Measurements from ENCODE around the gene LCAT. TPM values are rescaled to one million over a fixed set of nuclear protein-coding genes. Genes with fewer than 3 reads are reported as not detected.

Gene LCAT
- total RNA-seq, 1 donor from 2014 or later, result 33.8 TPM

DNA sequence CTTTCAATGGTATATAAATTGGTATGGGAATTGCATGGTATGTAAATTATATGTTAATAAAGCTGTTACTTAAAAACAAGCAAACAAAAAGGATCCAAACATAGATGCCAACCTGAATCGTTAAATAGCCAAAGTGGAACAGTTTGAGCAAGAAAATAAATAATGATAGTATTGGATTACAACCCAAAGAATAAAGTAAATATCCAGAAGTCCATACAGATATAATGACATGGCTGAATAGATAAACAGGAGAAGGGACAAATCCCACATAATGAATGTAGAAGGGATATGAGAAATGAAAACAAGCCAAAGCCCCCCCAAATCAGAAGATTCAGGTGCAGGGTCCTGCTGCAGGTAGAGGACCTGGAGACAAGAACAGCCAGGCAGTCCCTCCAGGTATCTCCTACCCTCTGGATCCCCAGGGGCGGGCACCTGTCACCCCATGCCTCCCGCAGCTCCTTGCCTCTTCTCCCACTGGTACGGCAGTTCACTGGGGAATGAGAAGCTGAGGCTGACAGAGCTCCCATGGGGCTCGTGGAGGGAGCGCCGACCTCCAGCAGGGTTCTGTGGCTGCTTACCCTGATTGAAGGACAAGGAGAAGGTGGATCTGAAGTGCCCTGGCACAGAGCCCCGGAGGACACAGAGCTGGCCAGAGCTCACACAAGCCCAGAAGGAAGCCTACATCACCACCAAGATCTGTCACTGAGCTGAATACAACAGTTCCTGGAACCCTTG lies 9.9 kb upstream of the LCAT start:
- no peak for DNase-seq
- intact Hi-C loops (cut with DNase I), result no loop called here
- Histone ChIP-seq H3K27ac (no peak overlapping the region), H3K4me1 (peaks cover 14% of the 10 kb centered on the region), H3K27me3 (ENCODE audit: low read depth) (no peaks in the 10 kb centered on the region), H3K9me3 (no peaks in the 10 kb centered on the region), H3K4me3 (no peak overlapping the region), H3K36me3 (peaks cover 91% of the 10 kb centered on the region)
- ATAC-seq, result no peak
- TF ChIP-seq, protein P1, sequence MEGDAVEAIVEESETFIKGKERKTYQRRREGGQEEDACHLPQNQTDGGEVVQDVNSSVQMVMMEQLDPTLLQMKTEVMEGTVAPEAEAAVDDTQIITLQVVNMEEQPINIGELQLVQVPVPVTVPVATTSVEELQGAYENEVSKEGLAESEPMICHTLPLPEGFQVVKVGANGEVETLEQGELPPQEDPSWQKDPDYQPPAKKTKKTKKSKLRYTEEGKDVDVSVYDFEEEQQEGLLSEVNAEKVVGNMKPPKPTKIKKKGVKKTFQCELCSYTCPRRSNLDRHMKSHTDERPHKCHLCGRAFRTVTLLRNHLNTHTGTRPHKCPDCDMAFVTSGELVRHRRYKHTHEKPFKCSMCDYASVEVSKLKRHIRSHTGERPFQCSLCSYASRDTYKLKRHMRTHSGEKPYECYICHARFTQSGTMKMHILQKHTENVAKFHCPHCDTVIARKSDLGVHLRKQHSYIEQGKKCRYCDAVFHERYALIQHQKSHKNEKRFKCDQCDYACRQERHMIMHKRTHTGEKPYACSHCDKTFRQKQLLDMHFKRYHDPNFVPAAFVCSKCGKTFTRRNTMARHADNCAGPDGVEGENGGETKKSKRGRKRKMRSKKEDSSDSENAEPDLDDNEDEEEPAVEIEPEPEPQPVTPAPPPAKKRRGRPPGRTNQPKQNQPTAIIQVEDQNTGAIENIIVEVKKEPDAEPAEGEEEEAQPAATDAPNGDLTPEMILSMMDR (IDR thresholded peaks at IDR 0.05), result no peak

DNA sequence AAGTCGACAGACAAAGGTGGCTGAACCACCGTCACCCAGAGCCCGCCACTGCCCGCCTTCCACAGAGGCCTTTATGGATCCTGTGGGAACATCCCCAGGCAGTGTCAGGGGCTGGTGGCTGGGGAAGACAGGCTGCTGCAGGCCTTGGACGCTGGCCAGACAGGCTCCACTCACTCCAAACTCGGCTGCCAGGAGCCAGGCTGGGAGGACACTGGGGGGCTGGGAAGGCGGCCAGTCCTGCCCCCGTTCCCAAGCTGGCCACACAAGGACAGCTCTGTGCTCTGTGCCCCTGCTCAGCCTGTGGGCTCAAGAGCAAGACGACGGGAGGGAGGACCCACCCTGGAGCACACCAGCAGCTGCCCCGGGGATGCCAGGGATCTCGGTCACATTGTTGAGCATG lies 7.6 kb upstream of the LCAT start:
- Histone ChIP-seq H3K4me3 (no peak overlapping the region), H3K27ac (peak overlapping the region; percentile 39), H3K4me1 (peaks cover 9% of the 10 kb centered on the region), H3K27me3 (ENCODE audit: low read depth) (no peaks in the 10 kb centered on the region), H3K36me3 (peaks cover 100% of the 10 kb centered on the region), H3K9me3 (no peaks in the 10 kb centered on the region)
- ATAC-seq (peak in 1 of 2 donors; percentile 5), DNase-seq (no peak)
- intact Hi-C loops (cut with DNase I), result no loop called here
- TF ChIP-seq, protein P1 (IDR thresholded peaks at IDR 0.05), result no peak

DNA sequence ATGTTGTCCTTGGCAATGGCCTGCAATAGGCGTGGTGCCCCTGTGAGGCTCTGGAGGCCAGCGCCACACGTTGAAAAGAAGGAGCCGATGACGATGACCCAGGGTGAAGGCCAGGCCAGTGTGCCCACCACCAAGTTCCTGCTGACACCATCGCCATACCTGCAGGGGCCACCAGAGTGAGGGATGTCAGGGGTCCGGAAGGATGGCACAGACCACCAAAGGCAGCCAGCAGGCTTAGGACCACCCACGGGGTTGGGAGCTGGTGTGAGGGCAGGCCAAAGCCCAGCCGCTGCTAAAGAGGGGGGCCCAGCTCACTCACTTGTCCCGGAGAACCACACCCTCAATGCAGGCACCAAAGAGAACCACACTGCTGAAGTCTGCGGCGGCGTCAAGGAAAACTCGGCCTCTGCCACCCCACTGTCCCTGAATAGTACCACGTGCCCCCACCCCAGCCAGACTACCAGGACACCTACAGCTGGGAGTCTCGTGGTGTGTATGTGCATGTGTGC lies 6.5 kb upstream of the LCAT start:
- H3K9me3 ChIP-seq, result no peaks in the 10 kb centered on the region
- no peak overlapping the region for H3K4me3 ChIP-seq
- DNase-seq (no peak), ATAC-seq (no peak)
- H3K27me3 ChIP-seq (ENCODE audit: low read depth), result no peaks in the 10 kb centered on the region
- intact Hi-C loops (cut with DNase I), result no loop called here
- no peak overlapping the region for H3K27ac ChIP-seq
- H3K36me3 ChIP-seq, result peaks cover 100% of the 10 kb centered on the region
- TF ChIP-seq, protein P1 (IDR thresholded peaks at IDR 0.05), result no peak
- peaks cover 9% of the 10 kb centered on the region for H3K4me1 ChIP-seq

DNA sequence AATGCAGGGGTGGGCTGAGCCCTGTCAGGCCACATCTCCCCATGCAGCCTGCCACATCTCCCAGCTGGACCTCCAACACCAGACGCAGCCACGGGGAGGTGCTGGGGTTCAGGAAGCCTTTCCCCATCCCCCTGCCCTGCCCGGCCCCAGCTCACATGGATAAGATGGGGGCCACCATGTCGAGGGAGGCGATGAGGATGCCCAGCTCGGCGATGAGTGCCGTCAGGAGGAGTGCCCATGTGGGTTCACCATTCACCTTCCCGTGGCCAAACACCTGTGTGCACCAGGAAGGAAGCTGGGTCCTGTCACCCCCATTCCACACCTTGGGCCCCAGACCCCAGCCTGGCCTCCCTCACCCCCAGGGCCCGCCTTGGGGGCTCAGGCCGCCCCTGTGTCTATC lies 5.7 kb upstream of the LCAT start:
- no peaks in the 10 kb centered on the region for H3K27me3 ChIP-seq (ENCODE audit: low read depth)
- H3K36me3 ChIP-seq, result peaks cover 100% of the 10 kb centered on the region
- H3K4me3 ChIP-seq, result no peak overlapping the region
- TF ChIP-seq, protein P1 (IDR thresholded peaks at IDR 0.05), result no peak
- peaks cover 11% of the 10 kb centered on the region for H3K4me1 ChIP-seq
- H3K9me3 ChIP-seq, result no peaks in the 10 kb centered on the region
- no peak for ATAC-seq
- no peak for DNase-seq
- no peak overlapping the region for H3K27ac ChIP-seq
- intact Hi-C loops (cut with DNase I), result no loop called here

DNA sequence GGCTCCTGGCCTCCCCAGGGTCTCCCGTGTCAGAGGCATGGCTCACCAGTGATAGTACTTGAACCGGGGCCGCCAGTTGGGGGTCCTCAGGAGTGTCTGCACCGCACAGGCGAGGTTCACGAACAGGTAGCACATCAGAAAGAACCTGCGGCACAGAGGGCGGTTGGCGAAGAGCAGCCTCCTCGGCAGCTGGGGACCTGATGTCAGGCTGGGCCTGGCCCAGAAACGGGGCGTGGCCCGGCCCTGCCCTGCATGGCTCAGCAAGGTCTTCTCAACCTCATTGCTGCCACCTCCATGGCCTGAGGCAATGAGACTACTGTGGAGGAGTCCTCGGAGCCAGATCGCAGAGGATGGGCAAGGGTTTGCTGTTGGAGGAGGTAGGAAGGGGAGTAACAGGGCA lies 4.1 kb upstream of the LCAT start:
- no peaks in the 10 kb centered on the region for H3K9me3 ChIP-seq
- ATAC-seq (no peak), DNase-seq (no peak)
- no peak overlapping the region for H3K4me3 ChIP-seq
- H3K27me3 ChIP-seq (ENCODE audit: low read depth), result no peaks in the 10 kb centered on the region
- intact Hi-C loops (cut with DNase I), result no loop called here
- H3K27ac ChIP-seq, result no peak overlapping the region
- TF ChIP-seq, protein P1 (IDR thresholded peaks at IDR 0.05), result no peak
- peaks cover 98% of the 10 kb centered on the region for H3K36me3 ChIP-seq
- H3K4me1 ChIP-seq, result peaks cover 23% of the 10 kb centered on the region
